Neural progenitor cell (in vitro differentiated cells): ENCODE results near the gene NRG2.

Experiments
- CTCF ChIP-seq: fragments of 200-600 bp; sonication (generic); IDR thresholded peaks from 2 replicates; pipeline ENCODE4 v1.5.1; 2017; ENCODE audit warnings: antibody characterized with exemption, mild to moderate bottlenecking
- EZH2 ChIP-seq: fragments of 200-600 bp; sonication (generic); IDR thresholded peaks from 2 replicates; pipeline ENCODE4 v1.6.1; 2017; ENCODE audit warnings: antibody characterized with exemption, mild to moderate bottlenecking, moderate library complexity
- EZH2phosphoT487 ChIP-seq: fragments of 200-600 bp; sonication (generic); IDR thresholded peaks from 2 replicates; pipeline ENCODE4 v1.6.1; 2017; ENCODE audit warnings: antibody characterized with exemption

- TF ChIP-seq CTCF: no peak
- TF ChIP-seq EZH2phosphoT487: no peak
- peak; percentile 82 for TF ChIP-seq EZH2
Measured at GRCh38 chr5:139903450-139903794, 139.7 kb downstream of the NRG2 start.
